Neutrophil (primary cell): ENCODE results near the gene NELL1.

Experiments used
- H3K27ac ChIP-seq: fragments of 200-600 bp; sonication (generic); 2 replicates; pipeline ENCODE4 v1.5.1; 2016; ENCODE audit warnings: mild to moderate bottlenecking, moderate library complexity
- H3K27me3 ChIP-seq: fragments of 200-600 bp; sonication (generic); 2 replicates; pipeline ENCODE4 v1.6.0; 2016; ENCODE audit warnings: mild to moderate bottlenecking
- H3K36me3 ChIP-seq: fragments of 200-600 bp; sonication (generic); 2 replicates; pipeline ENCODE4 v1.5.1; 2017
- H3K4me1 ChIP-seq, 2 experiments: fragments of 200-600 bp in 1 of 2; sonication (generic) in 1 of 2; 1 replicate in 1 of 2; 2 replicates in 1 of 2; pipeline versions ENCODE4 v1.5.1 to v1.6.1; 2013 to 2016; ENCODE audit warnings: low read depth in 1 of 2, low read length in 1 of 2, mild to moderate bottlenecking in 1 of 2, moderate library complexity in 1 of 2; ENCODE audit not compliant: control insufficient read depth in 1 of 2, insufficient read depth in 1 of 2
- H3K4me3 ChIP-seq, 2 experiments: fragments of 200-600 bp in 1 of 2; sonication (generic) in 1 of 2; 1 replicate in 1 of 2; 2 replicates in 1 of 2; pipeline ENCODE4 v1.5.1; 2013 to 2016; ENCODE audit warnings: low read depth in 1 of 2, low read length in 1 of 2, mild to moderate bottlenecking in 1 of 2, moderate library complexity in 1 of 2
- H3K9me3 ChIP-seq: fragments of 200-600 bp; sonication (generic); 2 replicates; pipeline ENCODE4 v1.5.1; 2016
- TF ChIP-seq, protein P1 (sequence below): fragments of 200-600 bp; sonication (generic); IDR thresholded peaks from 2 replicates; pipeline ENCODE4 v1.5.1; 2016; ENCODE audit warnings: antibody characterized with exemption

The NELL1 gene

DNA sequence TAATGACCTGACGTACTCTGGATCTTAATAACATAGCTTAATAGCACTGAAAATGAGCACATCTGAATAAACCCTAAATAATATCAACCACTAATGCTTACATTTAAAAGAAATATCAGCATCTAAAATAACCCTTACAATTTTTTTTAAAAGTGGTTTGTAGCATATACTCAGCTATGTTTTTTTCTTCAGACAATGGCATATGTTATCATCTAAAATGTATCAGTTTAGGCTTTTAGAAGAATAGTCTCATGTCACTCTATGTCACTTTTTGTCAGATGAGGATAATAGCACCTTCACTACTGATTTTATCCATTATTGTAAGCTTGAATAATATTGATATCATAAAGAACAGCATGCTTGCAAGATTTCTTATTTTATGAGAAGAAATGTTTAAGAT is 868.6 kb downstream of the NELL1 start:
- Histone ChIP-seq H3K27me3 (no peaks in the 10 kb centered on the region), H3K4me3 (no peak overlapping the region), H3K9me3 (no peaks in the 10 kb centered on the region), H3K4me1 (no peaks in the 10 kb centered on the region), H3K36me3 (no peaks in the 10 kb centered on the region), H3K27ac (no peak overlapping the region)
- TF ChIP-seq, protein P1, sequence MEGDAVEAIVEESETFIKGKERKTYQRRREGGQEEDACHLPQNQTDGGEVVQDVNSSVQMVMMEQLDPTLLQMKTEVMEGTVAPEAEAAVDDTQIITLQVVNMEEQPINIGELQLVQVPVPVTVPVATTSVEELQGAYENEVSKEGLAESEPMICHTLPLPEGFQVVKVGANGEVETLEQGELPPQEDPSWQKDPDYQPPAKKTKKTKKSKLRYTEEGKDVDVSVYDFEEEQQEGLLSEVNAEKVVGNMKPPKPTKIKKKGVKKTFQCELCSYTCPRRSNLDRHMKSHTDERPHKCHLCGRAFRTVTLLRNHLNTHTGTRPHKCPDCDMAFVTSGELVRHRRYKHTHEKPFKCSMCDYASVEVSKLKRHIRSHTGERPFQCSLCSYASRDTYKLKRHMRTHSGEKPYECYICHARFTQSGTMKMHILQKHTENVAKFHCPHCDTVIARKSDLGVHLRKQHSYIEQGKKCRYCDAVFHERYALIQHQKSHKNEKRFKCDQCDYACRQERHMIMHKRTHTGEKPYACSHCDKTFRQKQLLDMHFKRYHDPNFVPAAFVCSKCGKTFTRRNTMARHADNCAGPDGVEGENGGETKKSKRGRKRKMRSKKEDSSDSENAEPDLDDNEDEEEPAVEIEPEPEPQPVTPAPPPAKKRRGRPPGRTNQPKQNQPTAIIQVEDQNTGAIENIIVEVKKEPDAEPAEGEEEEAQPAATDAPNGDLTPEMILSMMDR: no peak

DNA sequence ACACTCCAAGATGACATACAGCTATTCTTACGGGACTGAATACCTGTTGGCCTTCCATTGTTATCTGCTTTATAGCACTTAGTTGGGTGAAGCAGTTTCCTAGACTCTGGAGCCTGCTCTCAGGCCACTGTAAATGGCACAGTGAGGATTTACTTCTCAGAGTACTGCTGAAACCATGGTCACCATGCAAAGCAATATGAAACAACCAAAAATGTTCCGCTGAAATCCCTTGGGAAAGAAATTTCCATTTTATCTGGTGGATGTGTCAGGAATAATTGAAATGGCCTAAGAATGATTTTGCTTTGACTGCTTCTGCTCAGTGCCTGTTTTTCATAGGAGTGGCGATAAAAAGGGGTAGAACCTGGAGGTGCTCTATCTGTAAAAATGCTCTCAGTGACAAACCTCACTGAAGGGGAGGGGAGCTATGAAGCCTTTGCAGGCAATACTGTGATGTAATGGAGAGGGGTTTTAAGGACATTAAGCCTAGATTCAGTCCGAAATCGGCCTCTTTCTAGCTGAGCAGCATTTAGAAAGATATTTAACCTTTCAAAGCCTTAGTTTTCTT is 871.9 kb downstream of the NELL1 start:
- Histone ChIP-seq H3K36me3 (no peaks in the 10 kb centered on the region), H3K27ac (no peak overlapping the region), H3K9me3 (no peaks in the 10 kb centered on the region), H3K4me1 (no peaks in the 10 kb centered on the region), H3K27me3 (no peaks in the 10 kb centered on the region), H3K4me3 (no peak overlapping the region)
- TF ChIP-seq, protein P1: no peak

DNA sequence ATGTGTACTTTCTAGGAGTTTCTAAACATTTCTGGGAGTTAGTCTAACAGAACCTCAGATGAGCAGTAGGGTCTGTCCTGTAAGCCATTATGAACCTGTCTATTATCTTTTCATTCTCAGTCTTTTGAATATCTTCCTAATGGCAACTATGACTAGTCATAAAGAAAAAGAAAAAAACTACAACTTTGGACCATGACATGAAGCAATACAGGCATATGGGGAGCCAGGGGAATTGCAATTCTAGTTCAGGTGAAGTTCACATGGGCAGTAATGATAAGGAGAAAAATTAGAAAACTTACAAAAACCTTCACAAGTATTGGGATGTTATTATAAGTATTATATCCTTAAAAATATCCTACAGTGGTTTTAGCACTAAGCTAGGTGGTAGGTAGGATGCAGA is 874.5 kb downstream of the NELL1 start:
- Histone ChIP-seq H3K36me3 (no peaks in the 10 kb centered on the region), H3K9me3 (no peaks in the 10 kb centered on the region), H3K4me3 (no peak overlapping the region), H3K27ac (no peak overlapping the region), H3K4me1 (no peaks in the 10 kb centered on the region), H3K27me3 (no peaks in the 10 kb centered on the region)
- TF ChIP-seq, protein P1: no peak

DNA sequence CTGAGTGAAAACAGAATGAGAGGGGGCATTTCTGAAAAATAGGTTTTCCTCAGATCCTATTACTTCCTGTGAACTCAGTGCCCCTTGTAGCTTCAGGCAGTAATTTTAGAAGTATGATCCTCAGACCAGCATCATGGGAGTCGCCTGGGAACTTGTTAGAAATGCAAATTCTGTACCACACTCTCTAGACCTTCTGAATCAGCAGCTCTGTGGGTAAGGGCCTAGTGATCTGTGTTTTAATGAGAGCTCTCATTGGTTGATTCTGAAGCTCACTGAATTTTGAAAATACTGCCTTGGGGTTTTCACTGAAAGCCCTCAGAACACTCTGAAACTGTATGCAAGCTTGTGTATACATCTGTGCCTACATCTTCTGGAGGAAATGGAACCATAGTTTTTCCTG is 876.3 kb downstream of the NELL1 start:
- TF ChIP-seq, protein P1: no peak
- Histone ChIP-seq H3K9me3 (no peaks in the 10 kb centered on the region), H3K4me3 (no peak overlapping the region), H3K4me1 (no peaks in the 10 kb centered on the region), H3K27me3 (no peaks in the 10 kb centered on the region), H3K36me3 (no peaks in the 10 kb centered on the region), H3K27ac (no peak overlapping the region)

DNA sequence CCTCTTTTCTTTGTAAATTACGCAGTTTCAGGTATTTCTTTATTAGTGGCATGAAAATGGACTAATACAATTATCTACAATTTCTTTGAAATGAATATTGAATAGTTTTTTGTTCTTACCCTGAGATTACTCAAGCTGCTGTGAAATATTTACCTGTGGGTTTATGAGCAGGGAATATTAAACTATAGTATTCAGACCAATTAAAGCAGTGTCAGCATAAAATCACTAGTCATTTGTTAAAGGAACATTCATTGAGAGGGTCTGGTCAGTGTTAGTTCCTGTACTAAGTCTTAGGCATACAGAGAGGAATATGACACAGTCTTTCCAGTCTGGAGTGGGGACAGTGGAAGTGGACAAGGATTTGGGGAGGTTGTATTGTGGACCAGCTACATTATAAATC is 877.3 kb downstream of the NELL1 start:
- H3K27me3 ChIP-seq: no peaks in the 10 kb centered on the region
- H3K4me1 ChIP-seq: no peaks in the 10 kb centered on the region
- H3K4me3 ChIP-seq: no peak overlapping the region
- TF ChIP-seq, protein P1: no peak
- no peaks in the 10 kb centered on the region for H3K9me3 ChIP-seq
- H3K36me3 ChIP-seq: no peaks in the 10 kb centered on the region
- no peak overlapping the region for H3K27ac ChIP-seq

DNA sequence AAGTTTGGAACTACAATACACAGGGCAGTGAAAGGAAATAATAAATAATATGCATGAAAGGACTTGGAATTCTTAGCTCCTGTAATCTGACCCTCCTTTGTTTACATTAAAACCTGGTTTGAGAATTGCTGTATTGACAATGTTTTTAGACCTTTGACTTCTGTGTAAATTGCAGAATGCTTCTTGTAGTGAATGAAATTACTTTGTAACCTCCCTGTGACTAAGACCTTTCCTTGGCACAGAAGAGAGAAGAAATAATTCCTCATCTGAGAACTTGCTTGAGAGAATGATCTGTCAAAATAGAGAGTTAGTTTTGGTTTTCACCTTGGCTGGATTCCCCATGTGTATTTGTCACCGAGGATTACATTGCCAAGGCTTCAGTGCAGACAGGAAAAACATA is 883.5 kb downstream of the NELL1 start:
- Histone ChIP-seq H3K27me3 (no peaks in the 10 kb centered on the region), H3K36me3 (no peaks in the 10 kb centered on the region), H3K4me1 (no peaks in the 10 kb centered on the region), H3K9me3 (no peaks in the 10 kb centered on the region), H3K4me3 (no peak overlapping the region), H3K27ac (no peak overlapping the region)
- TF ChIP-seq, protein P1: no peak
